Left lobe of liver (tissue), 2 donors: ENCODE data around the gene PIK3R4. TPM values are rescaled to one million over a fixed set of nuclear protein-coding genes. Genes with fewer than 3 reads are reported as not detected.

Source experiments
- ATAC-seq: fragments of 200-7000 bp; cut with Tn5 transposase; one replicate; pipeline ENCODE4 v1.9.1; 2020; ENCODE audit warnings: mild to moderate bottlenecking, moderate library complexity
- DNase-seq: peaks from one replicate; pipeline ENCODE4 v3.0.0-alpha.2; 2020; ENCODE audit warnings: low spot score
- total RNA-seq: library from RNA; stranded (reverse); gene quantifications from one replicate; pipeline ENCODE4 v1.2.1, GENCODE V29; 2021
- donor health status: DM: no; HTN: no; CAD: no; lungs with moderate emphysema.
- donor health status: DM: no; HTN: yes; CAD: no.

Gene PIK3R4
- total RNA-seq, result 19.9 TPM

DNA sequence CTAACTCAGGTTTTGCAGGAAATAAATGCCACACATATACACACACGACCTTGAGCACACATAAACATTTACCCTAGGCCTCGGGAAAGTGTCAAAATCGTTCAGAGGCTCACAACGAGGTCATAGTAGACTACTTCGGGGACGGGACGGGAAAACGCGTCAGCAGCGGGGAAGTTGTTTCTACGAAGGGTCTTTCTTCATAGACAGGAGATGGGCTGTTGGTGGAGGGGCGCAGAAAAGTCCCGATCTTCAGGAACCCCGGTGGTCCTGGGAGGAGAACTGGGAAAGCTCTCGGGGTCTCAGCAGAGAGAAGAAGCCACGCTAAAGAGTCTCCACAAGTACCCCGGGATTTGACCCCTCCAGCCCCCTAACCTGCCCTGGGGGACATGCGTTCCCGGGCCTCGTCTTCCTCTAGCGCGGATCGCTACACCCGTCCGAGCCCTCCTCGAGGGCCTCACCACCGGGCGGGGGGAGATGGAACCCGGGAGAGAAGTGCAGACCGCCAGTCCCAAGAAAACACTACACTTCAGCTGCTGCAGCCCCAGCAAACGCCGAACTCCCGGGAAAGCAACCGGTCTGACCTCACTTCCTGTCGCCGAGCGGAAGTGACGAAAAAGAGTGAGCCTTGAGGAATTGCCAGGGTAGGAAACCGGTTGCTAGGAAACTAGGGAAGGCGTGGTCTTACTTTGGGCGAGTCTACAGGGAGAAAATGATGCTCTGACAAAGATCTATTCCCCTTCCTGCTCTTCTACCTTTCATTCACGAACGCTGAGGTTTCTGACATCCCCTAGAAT lies at the start of gene PIK3R4:
TSS of gene PIK3R4 (minus strand) at position 584 of the 794 bp plus-strand sequence. CDS start 1,611 bp downstream, outside the sequence.
- peak; percentile 85 for ATAC-seq

DNA sequence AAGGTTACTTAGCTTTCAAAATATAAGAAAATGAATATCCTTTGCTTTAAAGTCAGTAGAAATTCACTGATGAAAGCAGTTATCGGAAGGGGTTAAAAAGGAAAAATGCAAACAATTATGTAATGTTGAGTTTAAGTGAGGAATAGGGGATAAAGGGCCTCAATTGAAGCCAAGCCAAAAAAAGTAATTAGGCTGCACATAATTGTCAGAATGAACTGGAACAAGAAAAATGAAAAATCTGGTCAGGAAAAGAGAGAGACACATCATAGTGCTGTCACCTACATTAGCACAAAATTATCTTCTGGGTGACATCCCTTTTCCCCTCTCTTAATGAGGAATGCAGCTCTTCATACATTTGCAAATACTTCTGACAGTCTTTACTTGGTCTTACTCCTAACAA lies 48.8 kb upstream of the PIK3R4 start:
- ATAC-seq, result no peak
- no peak for DNase-seq

More for the DNA sequence above, at the start of gene PIK3R4:
- DNase-seq, result peak; percentile 96

DNA sequence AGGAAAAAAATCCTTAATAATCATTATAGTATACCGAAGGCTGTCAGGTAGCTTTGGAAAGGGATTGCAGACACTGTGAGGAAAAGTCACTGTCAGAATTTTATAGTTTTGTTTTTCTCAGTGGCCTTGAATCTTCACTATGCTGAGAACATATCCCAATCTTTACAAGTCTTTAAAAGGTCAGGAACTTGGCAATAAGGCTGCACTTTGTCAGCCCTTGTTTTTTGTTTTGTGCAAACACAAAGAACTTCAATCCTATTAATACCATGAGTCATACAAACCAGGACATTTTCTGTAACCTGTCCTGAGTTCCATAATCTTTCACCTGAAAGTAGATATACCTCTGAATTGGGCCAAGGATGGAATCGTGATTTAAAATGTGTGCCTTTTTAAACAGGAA lies 45.6 kb upstream of the PIK3R4 start:
- no peak for ATAC-seq
- no peak for DNase-seq

DNA sequence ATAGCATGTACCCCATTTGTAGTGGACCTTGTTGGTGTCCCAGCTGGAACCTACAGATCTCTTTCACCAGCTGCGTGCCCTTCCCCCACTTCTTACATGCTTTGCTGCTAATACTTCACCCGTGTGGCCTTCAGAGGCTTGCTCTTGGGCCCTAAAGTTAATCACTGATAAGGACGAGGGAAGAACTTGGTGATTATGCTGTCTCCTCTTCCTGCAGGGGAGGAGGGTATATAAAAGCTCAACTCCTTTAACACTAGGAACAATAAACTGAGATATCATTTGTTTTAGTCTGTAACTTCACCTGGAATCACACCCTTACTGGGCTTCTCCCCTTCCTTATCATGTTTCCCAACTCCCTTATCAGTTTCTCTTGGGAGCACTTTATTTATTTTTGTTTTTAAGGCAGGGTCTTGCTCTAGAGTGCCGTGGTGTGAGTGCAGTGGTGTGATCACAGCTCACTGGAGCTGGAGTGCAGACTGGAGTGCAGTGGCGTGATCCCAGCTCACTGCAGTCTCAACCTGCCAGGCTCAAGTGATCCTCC lies 43.2 kb upstream of the PIK3R4 start:
- ATAC-seq (no peak), DNase-seq (no peak)

DNA sequence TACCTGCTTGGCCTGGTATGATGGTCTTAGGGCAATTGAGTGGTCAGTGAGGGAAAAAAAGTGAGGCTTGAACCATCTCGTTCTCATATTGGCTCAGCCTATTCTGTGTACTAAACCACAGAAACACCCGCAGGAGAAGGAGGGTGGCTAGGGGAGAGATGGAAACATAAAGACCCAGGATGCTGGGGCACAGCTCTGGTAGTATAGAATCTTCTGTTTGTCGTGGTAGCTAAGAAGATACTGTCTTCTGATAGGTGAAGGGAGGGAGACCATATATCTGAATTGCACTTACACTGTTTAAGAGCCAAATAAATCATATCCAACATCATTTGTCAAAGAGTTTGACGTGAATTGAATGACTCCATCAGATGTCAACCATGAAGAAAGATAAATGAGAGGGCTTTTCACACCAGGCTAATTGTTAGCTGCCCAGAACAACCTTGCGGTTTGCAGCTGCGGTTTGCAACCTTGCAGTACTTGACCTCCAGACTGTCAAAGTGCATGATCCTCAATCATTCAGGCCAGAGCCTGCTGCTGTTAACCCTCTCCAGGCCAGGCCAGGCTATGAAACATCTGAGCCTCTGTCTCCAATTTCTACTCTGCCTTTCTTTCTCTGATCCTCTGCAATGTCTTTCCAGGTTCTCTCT lies 40.9 kb upstream of the PIK3R4 start:
- no peak for ATAC-seq

DNA sequence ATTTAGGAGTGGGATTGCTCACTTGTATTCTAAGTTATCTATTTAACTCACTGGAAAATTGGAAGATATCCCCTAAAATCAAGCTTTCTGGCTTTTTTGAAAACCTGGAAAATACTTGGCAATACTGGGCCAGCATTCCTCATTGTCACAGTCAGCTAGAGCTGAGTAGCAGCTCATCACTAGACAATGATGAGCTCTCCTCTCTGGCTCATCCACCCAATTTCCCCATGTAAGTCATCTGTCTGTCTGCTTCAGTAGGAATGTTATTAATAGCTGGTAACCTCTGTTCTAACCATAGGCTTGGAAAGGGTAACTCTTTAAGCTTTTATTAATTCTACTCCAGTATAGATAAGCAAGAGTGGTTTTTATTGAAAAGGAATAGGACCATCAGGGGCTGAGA lies 39.7 kb upstream of the PIK3R4 start:
- no peak for DNase-seq
- no peak for ATAC-seq

More for the DNA sequence above, 40.9 kb upstream of the PIK3R4 start:
- no peak for DNase-seq

DNA sequence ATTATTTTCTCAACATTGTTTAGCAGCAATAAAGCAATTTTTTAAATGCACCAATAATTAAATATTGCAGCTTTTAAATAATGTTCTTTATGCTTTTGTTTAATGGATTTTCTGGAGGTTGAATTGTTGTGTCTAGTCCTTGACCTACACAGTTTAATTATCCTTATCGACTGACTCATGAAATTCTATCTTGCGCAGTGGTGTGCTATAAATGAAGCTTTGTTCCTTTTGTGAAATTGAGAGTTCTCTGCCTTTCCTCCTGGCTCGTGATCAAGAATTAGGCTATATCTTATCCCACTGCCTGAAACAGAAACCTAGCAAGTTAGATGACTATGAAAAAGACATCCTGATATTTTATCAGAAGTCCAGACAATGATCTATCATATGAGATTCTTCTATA lies 37.0 kb upstream of the PIK3R4 start:
- ATAC-seq (no peak), DNase-seq (no peak)

DNA sequence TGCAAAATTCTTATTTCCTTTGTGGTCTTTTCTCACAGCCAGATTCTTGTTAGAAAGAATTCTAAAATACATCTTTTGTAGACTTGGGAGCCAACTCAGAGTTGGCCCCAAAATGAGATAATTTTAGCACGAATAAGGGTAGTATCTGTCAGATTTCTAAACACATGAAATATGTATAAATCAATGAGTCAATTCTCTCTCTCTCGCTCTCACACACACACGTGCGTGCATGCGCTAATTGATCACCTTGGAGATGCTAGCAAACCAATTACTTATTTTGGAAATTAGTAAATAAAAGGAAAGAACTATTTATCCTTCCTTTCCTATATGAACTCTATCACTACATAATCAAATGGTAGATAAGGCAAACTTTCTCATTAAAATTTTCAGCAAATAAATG lies 32.9 kb upstream of the PIK3R4 start:
- DNase-seq (no peak), ATAC-seq (no peak)

DNA sequence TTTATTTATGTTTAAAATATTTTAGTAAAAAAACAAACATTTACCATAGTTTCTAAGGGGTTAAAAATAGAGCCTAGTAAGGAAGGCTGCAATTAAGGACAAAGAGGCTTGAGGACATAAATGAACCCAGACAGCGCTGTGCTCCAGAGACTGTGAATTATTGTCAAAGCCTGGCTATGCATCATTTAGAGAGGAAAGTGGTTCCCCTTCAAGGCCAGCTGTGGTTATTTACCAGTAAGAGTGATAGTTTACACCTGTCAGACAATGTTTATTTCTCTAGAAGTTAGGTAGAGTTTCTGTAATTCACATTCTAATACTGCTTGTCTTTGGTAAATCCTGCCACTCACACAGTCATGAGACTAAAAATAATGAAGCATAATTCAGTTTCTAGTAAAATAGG lies 32.4 kb upstream of the PIK3R4 start:
- DNase-seq (no peak), ATAC-seq (no peak)

DNA sequence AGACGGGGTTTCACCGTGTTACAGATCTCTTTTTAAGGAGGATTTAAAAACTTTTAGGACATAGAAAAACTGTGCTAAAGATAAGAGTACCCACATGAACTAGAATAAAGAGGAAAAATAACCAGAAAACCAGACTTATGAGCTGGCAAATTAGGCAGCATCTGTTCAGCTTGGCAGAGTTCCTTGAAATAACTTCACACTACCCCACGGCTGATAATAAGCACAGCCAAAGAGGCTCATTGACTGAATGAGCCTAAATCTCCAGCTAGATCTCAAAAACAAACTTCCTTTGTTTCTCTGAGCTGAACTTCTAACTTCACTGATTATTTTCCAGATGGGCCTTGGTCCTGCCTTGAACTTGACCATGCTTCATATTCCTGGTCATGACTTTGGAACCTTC lies 26.7 kb upstream of the PIK3R4 start:
- no peak for ATAC-seq
- no peak for DNase-seq

DNA sequence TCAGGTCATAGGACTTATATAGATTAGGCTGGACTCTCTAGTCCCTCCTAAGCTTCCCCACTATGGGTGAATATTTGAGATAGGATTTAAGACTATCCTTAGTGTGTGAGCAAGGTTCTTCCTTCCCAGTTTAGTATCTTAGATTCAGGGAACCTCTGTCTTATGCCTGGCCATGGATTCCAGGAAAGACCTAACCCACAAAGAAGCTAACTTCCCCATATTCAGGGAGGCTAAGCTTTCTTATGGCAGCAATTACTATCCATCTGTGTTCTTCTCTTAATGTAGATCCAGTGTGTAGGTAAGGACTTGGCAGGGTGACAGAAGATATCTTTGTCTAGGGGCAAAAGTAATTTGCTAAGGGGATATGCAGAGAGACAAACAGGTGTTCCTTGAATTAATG lies 25.5 kb upstream of the PIK3R4 start:
- DNase-seq (no peak), ATAC-seq (no peak)

DNA sequence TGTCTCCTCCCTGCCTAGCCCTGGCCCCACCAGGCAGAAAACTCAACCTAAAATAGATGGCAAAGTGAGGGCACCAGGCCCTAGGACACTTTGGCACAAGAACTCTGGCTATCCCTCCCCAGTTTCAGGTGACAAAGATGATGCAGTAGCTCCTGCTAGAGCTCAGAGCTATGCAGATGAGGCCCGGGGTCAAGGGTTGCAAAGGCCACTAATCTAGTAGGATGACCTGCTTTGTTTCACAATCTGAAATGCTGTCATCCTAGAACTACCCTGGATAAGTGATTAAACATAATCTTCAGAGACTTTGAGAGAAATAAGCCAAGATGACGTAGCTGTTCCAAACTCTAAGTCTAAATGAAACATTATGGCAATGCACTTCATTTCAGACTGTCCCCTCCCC lies 24.0 kb upstream of the PIK3R4 start:
- ATAC-seq (peak; percentile 37), DNase-seq (no peak)

DNA sequence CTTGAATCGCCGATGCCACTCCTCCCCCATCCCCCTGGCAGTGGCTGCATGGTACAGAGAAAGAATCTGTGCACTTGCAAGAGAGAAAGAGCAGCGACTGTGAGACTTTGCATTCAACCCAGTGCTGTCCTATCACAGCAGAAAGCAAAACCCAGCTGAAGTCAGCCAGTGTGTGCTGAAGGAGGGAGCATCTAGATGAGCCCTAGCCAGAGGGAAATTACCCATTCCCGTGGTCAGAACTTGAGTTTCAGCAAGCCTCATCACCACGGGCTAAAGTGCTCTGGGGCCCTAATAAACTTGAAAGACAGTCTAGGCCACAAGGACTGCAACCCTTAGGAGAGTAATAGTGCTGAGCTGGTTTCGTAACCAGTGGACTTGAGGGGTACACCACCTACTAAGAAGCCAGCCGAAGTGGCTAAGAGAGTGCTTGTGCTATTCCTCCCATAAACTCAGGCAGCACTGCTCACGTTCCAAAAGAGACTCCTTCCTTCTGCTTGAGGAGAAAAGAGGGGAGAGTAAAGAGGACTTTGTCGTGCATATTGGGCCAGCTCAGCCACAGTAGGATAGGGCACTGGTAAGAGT lies 15.2 kb upstream of the PIK3R4 start:
- DNase-seq (no peak), ATAC-seq (no peak)

DNA sequence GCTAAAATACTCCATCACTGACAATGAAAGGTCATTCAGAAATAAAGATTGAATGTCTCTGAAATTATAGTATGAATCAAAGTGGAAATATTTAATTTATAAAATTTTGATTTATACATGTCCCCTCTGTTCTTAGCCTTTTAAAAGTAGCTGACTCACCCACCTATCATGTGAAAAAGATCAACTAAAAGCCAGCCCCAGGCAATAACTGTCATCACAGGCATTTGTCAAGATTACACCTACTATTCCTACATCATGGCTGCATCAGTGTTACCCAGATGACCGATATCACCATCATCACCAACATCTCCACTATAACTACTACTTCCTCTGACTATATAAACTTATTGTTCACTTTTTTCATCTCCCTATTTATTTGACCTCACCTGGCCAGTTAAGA lies 14.3 kb upstream of the PIK3R4 start:
- ATAC-seq (no peak), DNase-seq (no peak)

DNA sequence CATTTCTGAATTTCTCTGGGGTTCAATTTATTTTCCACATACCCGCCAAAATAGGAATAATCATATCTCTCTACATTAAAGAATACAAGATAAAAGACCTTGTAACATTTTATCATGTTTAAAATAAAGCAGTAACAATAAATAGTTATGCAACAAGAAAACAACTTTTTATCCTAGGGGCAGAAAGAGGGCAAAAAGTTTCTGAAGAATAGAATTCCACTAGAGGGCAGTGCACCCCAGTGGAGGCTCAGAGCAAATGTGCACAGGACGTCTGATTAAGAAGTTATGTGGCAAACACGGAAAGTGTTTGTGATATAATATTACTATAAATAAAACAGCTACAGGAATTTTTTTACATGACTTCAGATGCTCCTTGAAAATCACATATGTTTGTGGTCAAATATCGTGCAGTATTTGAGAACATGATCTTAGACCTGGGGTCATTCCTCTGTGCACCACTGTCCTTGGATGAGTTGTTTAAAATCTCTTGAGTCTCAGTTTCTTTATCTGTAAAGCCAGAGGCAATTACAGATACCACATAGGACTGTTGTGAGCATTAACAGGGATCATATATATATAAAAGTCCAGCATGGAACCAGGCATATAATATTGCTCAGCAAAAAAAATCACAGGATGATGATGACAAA lies 13.2 kb upstream of the PIK3R4 start:
- ATAC-seq, result peak; percentile 96
- DNase-seq, result no peak

DNA sequence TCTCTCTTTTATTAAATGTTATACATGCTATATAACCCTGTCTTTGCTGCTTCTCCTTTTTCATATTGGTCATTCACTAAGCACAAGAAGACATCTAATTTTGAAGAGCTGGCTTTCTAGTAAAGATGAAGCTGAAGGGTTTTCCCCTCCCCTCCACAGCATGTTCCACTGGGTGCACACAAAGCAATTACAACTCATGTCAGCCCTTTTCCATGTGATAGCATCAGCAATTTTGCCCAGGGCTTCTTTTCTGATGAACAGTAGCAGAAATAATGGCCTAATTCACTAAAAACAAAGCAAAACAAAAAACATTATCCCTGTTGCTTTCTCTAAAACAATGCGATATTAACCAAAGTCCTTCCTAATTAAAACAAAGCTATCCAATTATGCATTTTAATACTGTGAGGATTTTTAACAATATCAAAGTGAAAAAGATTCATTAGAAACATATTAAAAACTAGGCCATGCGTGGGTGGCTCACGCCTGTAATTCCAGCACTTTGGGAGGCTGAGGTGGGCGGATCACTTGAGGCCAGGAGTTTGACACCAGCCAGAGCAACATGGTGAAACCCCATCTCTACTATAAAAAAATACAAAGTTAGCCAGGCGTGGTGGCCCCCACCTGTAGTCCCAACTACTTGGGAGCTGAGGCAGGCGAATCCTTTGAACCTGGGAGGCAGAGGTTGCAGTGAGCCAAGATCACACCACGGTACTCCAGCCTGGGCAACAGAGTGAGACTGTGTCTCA lies 12.2 kb upstream of the PIK3R4 start:
- ATAC-seq (no peak), DNase-seq (no peak)

DNA sequence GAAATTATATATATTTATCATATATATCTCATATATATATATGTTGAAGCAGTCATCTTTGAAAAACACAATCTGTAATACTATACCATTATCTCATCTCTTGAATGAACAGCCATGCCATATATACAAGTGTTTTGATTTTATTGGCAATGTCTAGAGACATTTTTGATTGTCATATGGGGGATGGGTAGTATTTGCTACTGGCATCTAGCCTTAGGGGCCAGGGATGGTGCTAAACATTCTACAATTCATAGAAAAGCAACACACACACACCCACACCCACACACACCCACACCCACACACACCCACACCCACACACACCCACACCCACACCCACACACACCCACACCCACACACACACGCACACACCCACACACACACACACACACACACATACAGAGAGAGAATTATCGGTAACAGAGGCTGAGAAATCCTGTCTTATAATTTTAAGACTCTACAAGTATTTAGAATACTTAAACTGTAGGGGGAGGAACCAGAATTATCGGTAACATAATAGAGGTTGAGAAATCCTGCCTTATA lies 11.1 kb upstream of the PIK3R4 start:
- ATAC-seq (no peak), DNase-seq (no peak)

DNA sequence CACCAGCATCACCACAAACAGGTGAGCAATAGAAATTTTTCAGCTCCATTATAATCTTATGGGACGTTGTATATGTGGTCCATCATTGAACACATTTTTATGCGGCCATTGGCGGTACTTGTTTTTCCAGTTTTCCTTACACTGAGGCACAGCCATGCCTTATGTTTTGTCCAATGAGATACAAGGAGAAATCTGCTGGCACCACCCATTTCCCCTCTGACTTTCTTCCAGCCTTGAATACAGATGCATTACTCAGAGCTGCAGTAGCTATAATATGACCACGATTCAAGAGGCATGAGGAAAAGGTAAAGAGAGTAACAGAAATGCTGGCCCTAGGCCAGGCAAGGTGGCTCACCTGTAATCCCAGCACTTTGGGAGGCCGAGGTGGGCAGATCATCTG lies 9.0 kb upstream of the PIK3R4 start:
- ATAC-seq (no peak), DNase-seq (no peak)

DNA sequence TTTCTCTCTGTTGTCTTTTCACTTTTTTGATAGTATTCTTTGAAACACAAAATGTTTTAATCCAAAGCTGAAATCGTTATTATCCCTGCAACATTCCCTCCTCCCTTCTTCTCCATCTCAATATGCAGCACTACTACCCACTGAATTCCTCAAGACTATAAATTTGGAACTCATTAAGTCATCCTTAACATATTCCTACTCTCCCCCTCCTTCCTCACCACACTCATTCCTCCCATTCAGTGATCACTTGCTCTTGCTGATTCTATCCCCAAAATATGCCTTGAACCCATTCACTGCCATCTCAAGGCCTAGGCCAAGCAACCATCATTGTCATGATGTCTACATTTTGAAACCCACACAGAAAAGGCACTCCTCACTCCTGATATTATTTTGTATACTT lies 2.4 kb upstream of the PIK3R4 start:
- DNase-seq (no peak), ATAC-seq (no peak)

DNA sequence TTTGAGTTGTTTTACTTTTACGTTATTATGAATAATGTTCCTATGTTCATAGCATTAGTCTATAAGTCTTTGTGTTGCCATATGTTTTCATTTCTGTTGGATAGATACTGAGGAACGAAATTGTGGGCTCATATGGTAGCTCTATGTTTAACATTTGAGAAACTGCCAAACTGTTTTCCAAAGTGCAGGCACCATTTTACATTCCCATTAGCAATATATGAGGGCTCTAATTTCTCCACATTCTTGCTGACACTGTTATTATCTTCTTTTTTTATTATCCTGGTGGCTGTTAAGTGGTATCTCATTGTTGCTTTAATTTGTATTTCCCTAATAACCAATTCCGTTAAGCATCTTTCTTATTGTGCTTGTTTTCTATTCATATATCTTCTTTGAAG lies 1.8 kb upstream of the PIK3R4 start:
- ATAC-seq, result no peak
- DNase-seq, result no peak

DNA sequence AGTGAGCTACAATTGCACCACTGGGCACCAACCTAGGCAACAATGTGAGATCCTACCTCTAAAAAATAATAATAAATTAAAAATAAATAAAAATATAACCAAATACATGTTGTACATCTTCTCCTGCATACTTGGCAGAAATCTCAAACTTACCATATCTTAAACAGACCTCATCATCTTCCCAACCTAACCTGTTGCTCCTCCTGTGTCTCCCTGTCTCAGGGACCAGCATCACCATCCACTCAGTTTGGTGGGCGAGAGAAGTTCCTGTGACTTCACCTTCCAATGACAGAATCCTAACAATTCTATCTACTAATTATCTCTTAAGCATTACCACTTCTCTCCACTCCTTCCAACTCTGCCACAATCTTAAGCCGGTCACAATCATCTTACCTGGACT lies 3.3 kb downstream of the PIK3R4 start:
- no peak for ATAC-seq
- no peak for DNase-seq
